Thoracic aorta (tissue), 2 donors: Measurements from ENCODE around the gene LRRC4. TPM values are rescaled to one million over a fixed set of nuclear protein-coding genes. Genes with fewer than 3 reads are reported as not detected.

ENCODE experiments used
- ATAC-seq: fragments of 150-250 bp; one replicate; pipeline ENCODE4 v1.8.0; 2017; ENCODE audit warnings: low read depth; ENCODE audit not compliant: insufficient number of reproducible peaks, low FRiP score
- DNase-seq: peaks from one replicate; pipeline ENCODE4 v3.0.0-alpha.2; 2020; ENCODE audit warnings: low spot score
- H3K27ac ChIP-seq, 2 donors: fragments of 200-600 bp; sonication (generic); 1 replicate in 1 of 2; 2 replicates in 1 of 2; pipeline ENCODE4 v1.5.1; 2016; ENCODE audit warnings: mild to moderate bottlenecking in 2 of 2, moderate library complexity in 2 of 2
- H3K27me3 ChIP-seq: fragments of 200-600 bp; sonication (generic); replicated peaks from 2 replicates; pipeline ENCODE4 v1.6.0; 2016; ENCODE audit warnings: mild to moderate bottlenecking; ENCODE audit not compliant: insufficient read depth
- H3K36me3 ChIP-seq: fragments of 200-600 bp; sonication (generic); one replicate; pipeline ENCODE4 v1.5.1; 2016
- H3K4me1 ChIP-seq, 2 donors: fragments of 200-600 bp; sonication (generic); 1 replicate in 1 of 2; 2 replicates in 1 of 2; pipeline versions ENCODE4 v1.5.1 to v1.6.0; 2016; ENCODE audit warnings: low read depth in 2 of 2, mild to moderate bottlenecking in 1 of 2; ENCODE audit not compliant: control insufficient read depth in 1 of 2
- H3K4me3 ChIP-seq: fragments of 200-600 bp; sonication (generic); 2 replicates; pipeline ENCODE4 v1.5.1; 2016; ENCODE audit warnings: mild to moderate bottlenecking
- H3K9me3 ChIP-seq: fragments of 200-600 bp; sonication (generic); 2 replicates; pipeline ENCODE4 v1.5.1; 2016
- CTCF ChIP-seq: fragments of 200-600 bp; sonication (generic); IDR thresholded peaks from one replicate; pipeline ENCODE4 v1.5.1; 2019; ENCODE audit warnings: antibody characterized with exemption
- total RNA-seq, 2 donors: library from RNA; depleted of rRNA; stranded (reverse); fragments of >200 nt; gene quantifications; one replicate each; pipeline versions ENCODE4 v1.1.0 to v1.2.3, GENCODE V29; 2016

LRRC4 gene
- total RNA-seq, 2 donors from 2014 or later, result 0.85 to 2.2 TPM

- DNase-seq (no peak), ATAC-seq (no peak)
- no peak overlapping the region for H3K4me3 ChIP-seq
- no peaks in the 10 kb centered on the region for H3K4me1 ChIP-seq
- H3K9me3 ChIP-seq, result no peaks in the 10 kb centered on the region
- peaks cover 19% of the 10 kb centered on the region for H3K36me3 ChIP-seq
- H3K27ac ChIP-seq, result no peak overlapping the region
- TF ChIP-seq CTCF, result no peak
- no peaks in the 10 kb centered on the region for H3K27me3 ChIP-seq
Observed at GRCh38 chr7:128076196-128076795, 45.1 kb upstream of the LRRC4 start.

DNA sequence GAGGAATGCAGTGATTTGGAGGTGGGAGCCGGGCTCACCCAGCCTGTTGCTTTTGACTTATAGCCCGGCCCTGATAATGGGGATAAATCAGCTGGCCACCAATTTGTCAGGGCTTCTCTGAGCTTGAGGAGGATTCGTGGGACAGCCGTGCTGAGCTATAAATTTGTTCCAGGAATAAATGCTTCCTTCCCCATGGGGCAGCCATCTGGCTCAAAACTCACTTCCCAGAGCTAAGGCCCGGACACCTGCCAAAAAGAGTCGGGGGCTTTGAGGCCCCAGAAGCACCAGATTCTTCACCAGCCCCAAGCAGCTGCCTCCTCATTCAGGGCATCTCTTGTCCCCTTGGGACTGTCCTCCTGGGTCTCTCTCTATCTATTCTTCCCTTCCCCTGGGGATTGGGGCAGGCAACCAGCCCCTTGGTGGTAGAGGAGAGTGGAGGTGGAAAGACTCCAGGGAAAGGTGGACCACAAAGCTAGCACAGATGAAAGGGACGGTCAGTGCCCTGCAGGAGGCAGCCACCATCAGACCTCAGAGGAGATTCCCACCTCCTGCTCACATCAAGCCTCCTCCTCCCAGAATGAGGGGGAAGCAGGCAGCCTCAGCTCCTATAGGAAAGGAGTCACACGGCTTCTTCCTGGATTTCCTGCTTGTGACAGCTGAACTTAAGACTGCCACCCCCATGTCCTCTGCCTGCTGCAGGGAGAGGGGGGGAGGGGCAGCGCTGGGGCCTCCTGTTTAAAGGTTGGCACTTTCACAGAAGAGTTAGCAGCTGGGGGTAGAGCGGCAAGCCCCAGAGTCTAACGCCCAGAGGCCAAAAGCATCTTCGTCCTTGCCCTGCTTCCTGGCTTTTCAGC, 44.2 kb upstream of the LRRC4 start:
- ATAC-seq (no peak), DNase-seq (no peak)
- H3K27ac ChIP-seq, result no peak overlapping the region
- peaks cover 11% of the 10 kb centered on the region for H3K36me3 ChIP-seq
- H3K4me1 ChIP-seq, result no peaks in the 10 kb centered on the region
- H3K4me3 ChIP-seq, result no peak overlapping the region
- H3K9me3 ChIP-seq, result no peaks in the 10 kb centered on the region
- TF ChIP-seq CTCF, result no peak
- H3K27me3 ChIP-seq, result no peaks in the 10 kb centered on the region

- H3K4me3 ChIP-seq, result no peak overlapping the region
- DNase-seq (no peak), ATAC-seq (no peak)
- H3K9me3 ChIP-seq, result no peaks in the 10 kb centered on the region
- no peaks in the 10 kb centered on the region for H3K27me3 ChIP-seq
- no peaks in the 10 kb centered on the region for H3K4me1 ChIP-seq
- no peak for TF ChIP-seq CTCF
- no peak overlapping the region for H3K27ac ChIP-seq
- peaks cover 11% of the 10 kb centered on the region for H3K36me3 ChIP-seq
Observed at GRCh38 chr7:128074736-128075135, 43.5 kb upstream of the LRRC4 start.

- DNase-seq (no peak), ATAC-seq (no peak)
- Histone ChIP-seq H3K36me3 (peaks cover 11% of the 10 kb centered on the region), H3K27me3 (no peaks in the 10 kb centered on the region), H3K4me3 (no peak overlapping the region), H3K4me1 (no peaks in the 10 kb centered on the region), H3K27ac (no peak overlapping the region), H3K9me3 (no peaks in the 10 kb centered on the region)
- TF ChIP-seq CTCF, result no peak
Observed at GRCh38 chr7:128074336-128074735, 43.1 kb upstream of the LRRC4 start.

- DNase-seq (no peak), ATAC-seq (no peak)
- TF ChIP-seq CTCF, result no peak
- Histone ChIP-seq H3K36me3 (peaks cover 11% of the 10 kb centered on the region), H3K4me1 (no peaks in the 10 kb centered on the region), H3K4me3 (no peak overlapping the region), H3K27ac (no peak overlapping the region), H3K27me3 (no peaks in the 10 kb centered on the region), H3K9me3 (no peaks in the 10 kb centered on the region)
Observed at GRCh38 chr7:128073671-128074310, 42.6 kb upstream of the LRRC4 start.
